ENCODE measurements around the gene UBE2R2.
"Not testable (repeated sequence)": the region's sequence is repeated elsewhere in the genome, so short reads cannot be mapped to it uniquely, and the experiment has no call there.

Gene UBE2R2

DNA sequence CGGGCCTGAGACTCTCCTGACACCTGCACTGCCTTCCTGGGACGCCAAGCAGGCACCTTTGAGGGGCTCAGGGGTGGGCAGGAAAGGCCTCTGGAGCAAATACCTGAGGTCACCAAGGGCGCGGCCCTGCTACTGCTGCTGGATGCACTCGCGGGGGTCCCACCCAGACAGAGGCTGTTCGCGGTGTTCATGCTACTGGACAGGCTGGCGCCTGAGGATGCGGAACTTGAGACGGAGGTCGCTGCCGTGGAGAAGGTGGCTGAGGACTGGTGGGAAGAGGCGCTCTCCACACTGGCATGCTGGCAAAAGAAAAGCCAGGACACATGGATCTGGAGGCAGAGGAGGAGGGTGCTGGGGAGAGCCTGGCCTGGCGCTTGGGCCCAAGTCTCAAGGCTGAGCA is 110.7 kb downstream of the UBE2R2 start:
- DNase-seq (ENCODE audit: low read depth) = no peak

- DNase-seq (ENCODE audit: low read depth) = no peak
Observed at GRCh38 chr9:33931326-33931725, 114.4 kb downstream of the UBE2R2 start.

DNA sequence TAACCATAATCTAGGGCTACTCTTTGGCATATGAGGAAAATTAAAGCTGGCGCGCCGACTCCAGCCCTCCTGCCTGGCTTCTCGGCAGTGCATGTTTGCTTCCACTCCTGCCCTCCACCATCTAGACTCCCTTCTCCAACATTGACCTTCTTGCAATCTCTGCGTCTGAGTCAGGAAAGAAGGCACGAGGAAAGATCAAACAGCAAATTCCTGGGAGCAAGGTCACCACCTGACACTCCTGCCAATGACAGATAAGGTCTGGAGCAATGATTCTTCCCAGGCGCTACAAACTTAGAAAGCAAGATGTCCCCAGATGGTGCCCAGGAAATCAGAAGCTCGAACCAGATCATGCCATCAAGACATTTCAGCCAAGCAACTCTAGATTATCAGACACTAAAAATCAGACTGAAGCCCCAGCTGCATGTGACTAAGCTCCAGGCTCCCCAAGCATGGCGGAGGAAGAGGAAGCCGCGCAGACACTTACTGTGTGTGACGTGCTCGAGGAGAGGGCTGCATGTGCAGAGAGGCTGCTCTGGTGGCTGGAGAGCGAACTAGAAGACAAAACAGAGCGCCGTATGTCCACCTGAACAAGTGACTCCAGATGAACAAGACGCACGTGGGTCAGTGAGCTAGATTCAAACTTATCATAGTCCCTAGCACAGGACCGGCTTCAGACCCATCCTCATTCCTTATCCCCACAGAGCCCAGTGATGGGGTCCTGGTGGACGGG is 115.3 kb downstream of the UBE2R2 start:
- DNase-seq (ENCODE audit: low read depth) = peak; percentile 31

GRCh38 chr9:33934188-33934878 is 117.4 kb downstream of the UBE2R2 start:
- no peak for DNase-seq (ENCODE audit: low read depth)

- peak; percentile 28 for DNase-seq (ENCODE audit: low read depth)
Observed at GRCh38 chr9:33939924-33940874, 123.2 kb downstream of the UBE2R2 start.

DNA sequence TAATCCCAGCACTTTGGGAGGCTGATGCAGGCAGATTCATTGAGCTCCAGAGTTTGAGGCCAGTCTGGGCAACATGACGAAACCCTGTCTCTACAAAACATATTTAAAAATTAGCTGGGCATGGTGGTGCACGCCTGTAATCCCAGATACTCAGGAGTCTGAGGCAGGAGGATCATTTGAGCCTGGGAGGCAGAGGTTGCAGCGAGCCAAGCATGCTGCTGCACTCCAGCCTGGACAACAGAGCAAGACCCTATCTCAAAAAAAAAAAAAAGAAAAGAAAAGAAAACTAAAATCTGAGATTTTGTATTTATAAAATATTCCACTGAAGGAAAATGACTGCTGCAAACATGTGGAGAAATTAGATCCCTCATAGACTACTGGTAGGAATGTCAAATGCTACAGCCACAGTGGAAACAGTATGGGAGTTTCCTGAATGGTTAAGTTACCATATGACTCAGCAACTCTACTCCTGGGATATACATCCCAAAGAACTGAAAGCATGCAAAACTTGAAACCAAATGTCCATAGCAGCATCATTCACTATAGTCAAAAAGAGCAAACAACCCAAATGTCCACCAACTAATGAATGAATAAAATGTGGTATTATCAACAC is 125.6 kb downstream of the UBE2R2 start:
- DNase-seq (ENCODE audit: low read depth) = peak; percentile 72

GRCh38 chr9:33943389-33943788 is 126.4 kb downstream of the UBE2R2 start:
- DNase-seq (ENCODE audit: low read depth) = no peak

GRCh38 chr9:33946779-33947535 is 130.0 kb downstream of the UBE2R2 start:
- DNase-seq (ENCODE audit: low read depth) = peak; percentile 98

- DNase-seq (ENCODE audit: low read depth) = peak; percentile 73
Observed at GRCh38 chr9:33950371-33950770, 133.4 kb downstream of the UBE2R2 start.

DNA sequence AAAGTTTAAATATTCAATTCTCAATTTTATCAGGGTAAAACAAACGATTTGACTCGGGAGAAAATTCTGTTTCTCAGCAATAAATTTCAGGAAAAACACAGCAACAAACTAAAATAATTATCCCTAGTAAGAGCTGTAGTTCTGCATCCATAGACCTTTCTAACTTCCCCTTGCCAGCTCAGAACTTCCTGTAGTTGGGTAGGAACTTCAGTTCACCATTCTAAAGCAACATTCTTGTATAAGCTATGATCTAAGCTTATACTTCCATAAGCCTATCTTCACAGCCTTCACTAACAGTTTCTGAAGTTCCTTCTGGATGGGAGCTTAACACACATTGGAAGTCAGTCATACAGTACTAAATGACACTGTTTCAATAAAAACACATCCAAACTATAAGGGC is 135.1 kb downstream of the UBE2R2 start:
- no peak for DNase-seq (ENCODE audit: low read depth)

- no peak for DNase-seq (ENCODE audit: low read depth)
Observed at GRCh38 chr9:33956544-33956943, 139.6 kb downstream of the UBE2R2 start.

- no peak for DNase-seq (ENCODE audit: low read depth)
Observed at GRCh38 chr9:33959725-33960124, 142.8 kb downstream of the UBE2R2 start.

- not testable (repeated sequence) for DNase-seq (ENCODE audit: low read depth)
Observed at GRCh38 chr9:33962468-33962867, 145.5 kb downstream of the UBE2R2 start.

DNA sequence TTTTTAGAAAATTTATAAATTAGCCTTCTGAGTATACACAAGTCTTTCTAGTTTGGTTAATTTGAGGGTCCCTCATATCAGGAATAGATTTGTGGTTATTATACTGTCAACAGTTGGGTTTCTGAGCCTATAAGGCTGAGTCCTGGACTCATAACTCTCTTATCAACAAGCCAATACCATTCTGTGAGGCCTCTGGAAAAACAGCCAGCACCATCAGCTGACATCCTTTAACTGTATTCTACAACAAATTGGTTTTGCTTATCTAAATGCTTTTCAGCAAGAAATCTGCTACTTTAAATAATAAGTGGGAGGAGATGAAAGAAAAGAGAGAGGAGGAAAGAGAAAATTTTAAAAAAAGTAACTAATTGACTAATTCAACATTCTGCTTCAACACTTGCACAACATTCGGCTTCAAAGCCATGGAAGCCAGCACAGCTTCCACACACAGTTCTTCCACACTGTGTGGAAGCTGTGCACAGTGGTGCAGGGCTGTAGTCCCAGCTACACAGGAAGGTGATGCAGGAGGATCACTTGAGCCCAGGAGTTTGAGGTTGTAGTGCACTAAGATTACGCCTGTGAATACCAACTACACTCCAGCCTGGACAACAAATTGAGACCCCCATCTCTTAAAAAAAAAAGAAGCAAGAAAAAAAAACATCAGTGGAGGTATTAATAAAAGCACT is 147.3 kb downstream of the UBE2R2 start:
- DNase-seq (ENCODE audit: low read depth) = no peak
